HEK293T (cell line): ENCODE results near the gene RASA3.
"Not testable (repeated sequence)": the region's sequence is repeated elsewhere in the genome, so short reads cannot be mapped to it uniquely, and the experiment has no call there.

Experiments used
- CTCF ChIA-PET: fragments of 350-600 bp; formaldehyde crosslinking; extraction: SDS; loops from one replicate; lab custom pipeline; 2021; ENCODE audit warnings: antibody characterized with exemption, inconsistent platforms; lab: Yijun Ruan, JAX
- POLR2A ChIA-PET: fragments of 350-600 bp; formaldehyde crosslinking; extraction: SDS; loops from one replicate; lab custom pipeline; 2020; ENCODE audit warnings: antibody characterized with exemption, inconsistent platforms; lab: Yijun Ruan, JAX
- DNase-seq: peaks from one replicate; pipeline ENCODE4 v3.0.0; 2012; ENCODE audit warnings: mixed read lengths; ENCODE audit errors: extremely low spot score
- ARNT ChIP-seq: fragments of 450-650 bp; IDR thresholded peaks from 2 replicates; pipeline ENCODE4 v1.6.1; 2017; ENCODE audit warnings: mild to moderate bottlenecking
- BHLHE40 ChIP-seq: fragments of 450-650 bp; IDR thresholded peaks from 2 replicates; pipeline ENCODE4 v1.6.1; 2016; ENCODE audit warnings: mild to moderate bottlenecking, moderate library complexity, borderline replicate concordance
- CTBP1 ChIP-seq: fragments of 450-650 bp; IDR thresholded peaks from 2 replicates; pipeline ENCODE4 v1.6.1; 2016; ENCODE audit warnings: borderline replicate concordance
- ELF4 ChIP-seq: fragments of 450-650 bp; IDR thresholded peaks from 2 replicates; pipeline ENCODE4 v1.6.1; 2017; ENCODE audit warnings: antibody characterized with exemption
- FOXA1 ChIP-seq: fragments of 450-650 bp; IDR thresholded peaks from 2 replicates; pipeline ENCODE4 v1.6.1; 2016; ENCODE audit warnings: mild to moderate bottlenecking
- FOXK2 ChIP-seq: fragments of 450-650 bp; IDR thresholded peaks from 2 replicates; pipeline ENCODE4 v1.6.1; 2016; ENCODE audit warnings: mild to moderate bottlenecking
- FOXM1 ChIP-seq: fragments of 450-650 bp; IDR thresholded peaks from 2 replicates; pipeline ENCODE4 v1.6.1; 2017; ENCODE audit warnings: mild to moderate bottlenecking, borderline replicate concordance
- HDGF ChIP-seq: fragments of 450-650 bp; IDR thresholded peaks from 2 replicates; pipeline ENCODE4 v1.6.1; 2017; ENCODE audit warnings: antibody characterized with exemption, borderline replicate concordance
- L3MBTL2 ChIP-seq: fragments of 450-650 bp; conservative IDR thresholded peaks from 2 replicates; pipeline ENCODE4 v1.6.1; 2016; ENCODE audit warnings: mild to moderate bottlenecking
- LEF1 ChIP-seq: fragments of 450-650 bp; IDR thresholded peaks from 2 replicates; pipeline ENCODE4 v1.6.1; 2017; ENCODE audit warnings: mild to moderate bottlenecking, borderline replicate concordance
- NFRKB ChIP-seq: fragments of 450-650 bp; IDR thresholded peaks from 2 replicates; pipeline ENCODE4 v1.6.1; 2016; ENCODE audit warnings: mild to moderate bottlenecking, moderate library complexity
- PKNOX1 ChIP-seq: fragments of 450-650 bp; IDR thresholded peaks from 2 replicates; pipeline ENCODE4 v1.6.1; 2016
- SP1 ChIP-seq: fragments of 450-650 bp; IDR thresholded peaks from 2 replicates; pipeline ENCODE4 v1.6.1; 2017
- SUZ12 ChIP-seq: fragments of 450-650 bp; IDR thresholded peaks from 2 replicates; pipeline ENCODE4 v1.6.1; 2016; ENCODE audit warnings: mild to moderate bottlenecking
- TARDBP ChIP-seq: fragments of 450-650 bp; IDR thresholded peaks from 2 replicates; pipeline ENCODE4 v1.6.1; 2016
- ZNF384 ChIP-seq: fragments of 450-650 bp; IDR thresholded peaks from 2 replicates; pipeline ENCODE4 v1.6.1; 2016

Gene RASA3

DNA sequence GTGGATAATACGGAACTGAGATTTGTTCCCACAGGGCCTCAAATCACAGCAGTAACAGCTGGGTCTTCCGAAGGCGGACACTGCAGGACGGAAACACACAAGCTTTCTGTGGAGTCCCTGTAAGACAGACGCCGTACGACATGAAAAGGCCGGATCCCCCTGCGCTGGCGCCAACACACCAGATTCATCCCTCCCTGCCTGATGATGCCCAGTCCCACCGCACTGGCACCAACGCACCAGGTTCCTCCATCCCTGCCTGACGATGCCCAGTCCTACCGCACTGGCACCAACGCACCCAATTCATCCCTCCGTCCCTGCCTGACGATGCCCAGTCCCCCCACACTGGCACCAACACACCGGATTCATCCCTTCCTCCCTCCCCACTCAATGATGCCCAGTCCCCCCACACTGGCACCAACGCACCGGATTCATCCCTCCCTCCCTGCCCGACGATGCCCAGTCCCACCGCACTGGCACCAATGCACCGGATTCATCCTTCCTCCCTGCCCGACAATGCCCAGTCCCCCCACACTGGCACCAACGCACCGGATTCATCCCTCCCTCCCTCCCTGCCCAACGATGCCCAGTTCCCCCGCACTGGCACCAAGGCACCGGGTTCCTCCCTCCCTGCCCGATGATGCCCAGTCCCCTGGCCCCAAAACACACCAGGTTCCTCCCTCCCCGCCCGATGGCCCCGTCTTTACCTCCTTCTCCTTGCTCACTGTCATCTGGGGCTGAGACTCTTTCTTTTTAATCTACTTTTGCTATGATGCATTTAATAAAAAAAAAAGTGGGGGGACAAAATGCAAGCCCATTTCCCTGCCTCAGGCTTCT, 55.1 kb downstream of the RASA3 start:
- POLR2A ChIA-PET, result no interaction called here

DNA sequence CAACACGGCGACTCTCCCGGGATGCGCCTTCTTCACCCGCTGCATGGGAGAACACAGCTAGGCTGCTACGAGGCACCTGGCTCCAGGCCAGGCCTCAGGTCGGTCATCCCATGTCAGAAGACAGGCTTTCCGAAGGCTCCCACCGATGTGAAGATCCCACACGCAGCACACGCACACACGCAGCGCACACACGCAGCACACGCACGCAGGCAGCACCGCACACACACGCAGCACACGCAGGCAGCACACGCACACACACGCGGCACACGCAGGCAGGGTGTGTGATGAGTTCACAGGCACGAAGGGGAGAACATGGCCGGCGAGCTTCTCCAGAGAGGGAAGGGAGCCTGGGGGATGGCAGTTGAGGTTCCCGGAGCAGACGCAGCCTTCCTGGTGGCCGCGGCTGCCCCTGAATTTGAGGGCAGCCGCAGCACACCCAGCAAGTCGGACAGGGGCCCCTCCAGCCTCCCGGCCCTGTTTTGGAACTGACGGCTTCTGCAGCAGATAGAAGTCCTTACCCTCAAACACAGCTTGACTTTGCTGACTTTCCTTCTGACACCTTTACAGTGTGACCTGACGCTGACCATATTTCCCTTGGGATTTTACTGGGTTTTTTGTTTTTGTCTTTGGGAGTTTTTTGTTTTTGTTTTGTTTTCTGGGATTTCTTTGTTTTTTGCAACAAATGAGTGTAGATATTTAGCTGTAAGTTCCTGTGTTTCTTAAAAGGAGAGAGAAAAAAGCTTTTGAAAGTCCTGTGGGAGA, 55.9 kb downstream of the RASA3 start:
- POLR2A ChIA-PET, result no interaction called here
- DNase-seq, result no peak
- TF ChIP-seq BHLHE40 (no peak), FOXK2 (no peak), SP1 (no peak), ELF4 (no peak)
- CTCF ChIA-PET, result no interaction called here

More for the DNA sequence above, 55.1 kb downstream of the RASA3 start:
- no peak for DNase-seq
- CTCF ChIA-PET, result no interaction called here
- TF ChIP-seq HDGF (no peak), NFRKB (no peak), FOXA1 (no peak), FOXM1 (no peak)

GRCh38 chr13:114075811-114076210, 56.6 kb downstream of the RASA3 start:
- POLR2A ChIA-PET, CTCF ChIA-PET, DNase-seq: not testable (repeated sequence)

- DNase-seq, result no peak
- ChIA-PET POLR2A (no interaction called here), CTCF (no interaction called here)
- no peak for TF ChIP-seq FOXK2
- peak; percentile 58; the same call in 1 of the 2 replicates for TF ChIP-seq PKNOX1
- no peak for TF ChIP-seq LEF1
Measured at GRCh38 chr13:114074671-114075315, 57.6 kb downstream of the RASA3 start.

- TF ChIP-seq LEF1 (no peak), L3MBTL2 (no peak), SUZ12 (no peak), FOXM1 (no peak), SP1 (no peak), TARDBP (no peak), PKNOX1 (no peak), HDGF (no peak)
- no peak for DNase-seq
- ChIA-PET POLR2A (no interaction called here), CTCF (no interaction called here)
Measured at GRCh38 chr13:114073881-114074612, 58.4 kb downstream of the RASA3 start.

GRCh38 chr13:114072421-114072820, 60.0 kb downstream of the RASA3 start:
- CTCF ChIA-PET, result no interaction called here

More at GRCh38 chr13:114072421-114072820, 60.0 kb downstream of the RASA3 start:
- DNase-seq, result no peak
- POLR2A ChIA-PET, result no interaction called here
- TF ChIP-seq ZNF384 (no peak), CTBP1 (no peak), TARDBP (no peak), FOXM1 (no peak), HDGF (no peak), PKNOX1 (no peak), ARNT (no peak), L3MBTL2 (no peak), LEF1 (no peak), NFRKB (no peak), FOXK2 (no peak), SP1 (no peak), ELF4 (no peak), FOXA1 (no peak), SUZ12 (no peak), BHLHE40 (no peak)
